ENCODE results near the gene PTPRK. TPM values are rescaled to one million over a fixed set of nuclear protein-coding genes. Genes with fewer than 3 reads are reported as not detected.
A peak's percentile ranks its signal among the peaks of the same experiment; 100 is the strongest.

PTPRK gene
- total and polyA plus RNA-seq, 2 of the 13 experiments (the other 11 are each of a cell fraction or from before 2014, with no cell fraction given) = 43.6 to 98.3 TPM

DNA sequence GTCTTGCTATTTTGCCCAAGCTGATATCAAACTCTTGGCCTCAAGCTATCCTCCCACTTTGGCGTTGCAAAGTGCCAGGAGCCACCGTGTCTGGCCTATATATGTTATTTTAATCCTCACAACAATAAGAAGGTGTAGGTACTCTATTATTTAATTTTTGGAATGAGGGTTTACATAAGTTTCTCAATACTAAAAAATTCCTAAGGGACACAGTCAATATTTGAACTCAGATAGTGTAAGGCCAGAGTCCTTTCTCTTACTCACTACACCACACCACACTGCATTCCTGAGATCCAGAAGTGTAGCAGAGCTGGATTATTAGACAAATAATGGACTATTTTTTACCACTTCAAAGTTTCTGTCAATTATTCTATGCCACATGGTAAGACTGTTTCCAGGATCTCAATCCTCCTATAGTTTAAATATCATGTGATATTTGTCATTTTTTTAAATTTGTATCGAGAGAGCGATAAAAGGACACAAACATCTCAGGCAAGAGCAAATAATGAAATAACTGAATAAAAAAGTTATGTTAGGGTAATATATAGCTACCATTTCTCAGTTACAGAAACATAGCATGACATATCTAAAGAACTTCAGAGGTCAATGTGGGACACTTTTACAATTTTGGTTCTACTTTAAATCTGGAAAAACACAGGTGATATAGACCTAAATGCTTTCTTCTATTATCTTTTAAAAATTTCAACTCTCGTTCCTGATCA lies 457.4 kb downstream of the PTPRK start (continued):
- TF ChIP-seq, protein P1, sequence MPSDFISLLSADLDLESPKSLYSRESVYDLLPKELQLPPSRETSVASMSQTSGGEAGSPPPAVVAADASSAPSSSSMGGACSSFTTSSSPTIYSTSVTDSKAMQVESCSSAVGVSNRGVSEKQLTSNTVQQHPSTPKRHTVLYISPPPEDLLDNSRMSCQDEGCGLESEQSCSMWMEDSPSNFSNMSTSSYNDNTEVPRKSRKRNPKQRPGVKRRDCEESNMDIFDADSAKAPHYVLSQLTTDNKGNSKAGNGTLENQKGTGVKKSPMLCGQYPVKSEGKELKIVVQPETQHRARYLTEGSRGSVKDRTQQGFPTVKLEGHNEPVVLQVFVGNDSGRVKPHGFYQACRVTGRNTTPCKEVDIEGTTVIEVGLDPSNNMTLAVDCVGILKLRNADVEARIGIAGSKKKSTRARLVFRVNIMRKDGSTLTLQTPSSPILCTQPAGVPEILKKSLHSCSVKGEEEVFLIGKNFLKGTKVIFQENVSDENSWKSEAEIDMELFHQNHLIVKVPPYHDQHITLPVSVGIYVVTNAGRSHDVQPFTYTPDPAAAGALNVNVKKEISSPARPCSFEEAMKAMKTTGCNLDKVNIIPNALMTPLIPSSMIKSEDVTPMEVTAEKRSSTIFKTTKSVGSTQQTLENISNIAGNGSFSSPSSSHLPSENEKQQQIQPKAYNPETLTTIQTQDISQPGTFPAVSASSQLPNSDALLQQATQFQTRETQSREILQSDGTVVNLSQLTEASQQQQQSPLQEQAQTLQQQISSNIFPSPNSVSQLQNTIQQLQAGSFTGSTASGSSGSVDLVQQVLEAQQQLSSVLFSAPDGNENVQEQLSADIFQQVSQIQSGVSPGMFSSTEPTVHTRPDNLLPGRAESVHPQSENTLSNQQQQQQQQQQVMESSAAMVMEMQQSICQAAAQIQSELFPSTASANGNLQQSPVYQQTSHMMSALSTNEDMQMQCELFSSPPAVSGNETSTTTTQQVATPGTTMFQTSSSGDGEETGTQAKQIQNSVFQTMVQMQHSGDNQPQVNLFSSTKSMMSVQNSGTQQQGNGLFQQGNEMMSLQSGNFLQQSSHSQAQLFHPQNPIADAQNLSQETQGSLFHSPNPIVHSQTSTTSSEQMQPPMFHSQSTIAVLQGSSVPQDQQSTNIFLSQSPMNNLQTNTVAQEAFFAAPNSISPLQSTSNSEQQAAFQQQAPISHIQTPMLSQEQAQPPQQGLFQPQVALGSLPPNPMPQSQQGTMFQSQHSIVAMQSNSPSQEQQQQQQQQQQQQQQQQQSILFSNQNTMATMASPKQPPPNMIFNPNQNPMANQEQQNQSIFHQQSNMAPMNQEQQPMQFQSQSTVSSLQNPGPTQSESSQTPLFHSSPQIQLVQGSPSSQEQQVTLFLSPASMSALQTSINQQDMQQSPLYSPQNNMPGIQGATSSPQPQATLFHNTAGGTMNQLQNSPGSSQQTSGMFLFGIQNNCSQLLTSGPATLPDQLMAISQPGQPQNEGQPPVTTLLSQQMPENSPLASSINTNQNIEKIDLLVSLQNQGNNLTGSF (CRISPR knock-in tag; IDR thresholded peaks at IDR 0.05) = no peak
- TF ChIP-seq, protein P2, sequence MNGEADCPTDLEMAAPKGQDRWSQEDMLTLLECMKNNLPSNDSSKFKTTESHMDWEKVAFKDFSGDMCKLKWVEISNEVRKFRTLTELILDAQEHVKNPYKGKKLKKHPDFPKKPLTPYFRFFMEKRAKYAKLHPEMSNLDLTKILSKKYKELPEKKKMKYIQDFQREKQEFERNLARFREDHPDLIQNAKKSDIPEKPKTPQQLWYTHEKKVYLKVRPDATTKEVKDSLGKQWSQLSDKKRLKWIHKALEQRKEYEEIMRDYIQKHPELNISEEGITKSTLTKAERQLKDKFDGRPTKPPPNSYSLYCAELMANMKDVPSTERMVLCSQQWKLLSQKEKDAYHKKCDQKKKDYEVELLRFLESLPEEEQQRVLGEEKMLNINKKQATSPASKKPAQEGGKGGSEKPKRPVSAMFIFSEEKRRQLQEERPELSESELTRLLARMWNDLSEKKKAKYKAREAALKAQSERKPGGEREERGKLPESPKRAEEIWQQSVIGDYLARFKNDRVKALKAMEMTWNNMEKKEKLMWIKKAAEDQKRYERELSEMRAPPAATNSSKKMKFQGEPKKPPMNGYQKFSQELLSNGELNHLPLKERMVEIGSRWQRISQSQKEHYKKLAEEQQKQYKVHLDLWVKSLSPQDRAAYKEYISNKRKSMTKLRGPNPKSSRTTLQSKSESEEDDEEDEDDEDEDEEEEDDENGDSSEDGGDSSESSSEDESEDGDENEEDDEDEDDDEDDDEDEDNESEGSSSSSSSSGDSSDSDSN (CRISPR knock-in tag; IDR thresholded peaks at IDR 0.05) = no peak
- peak; percentile 60; the same call in 1 of the 2 replicates for TF ChIP-seq ZNF558 (CRISPR knock-in tag; IDR thresholded peaks at IDR 0.05; ENCODE audit: borderline replicate concordance)
- TF ChIP-seq ZBTB7B (CRISPR knock-in tag; IDR thresholded peaks at IDR 0.05) = peak; percentile 65; the same call in 1 of the 2 replicates
- TF ChIP-seq JUND (CRISPR knock-in tag; IDR thresholded peaks at IDR 0.05) = peak; percentile 67; the same call in 1 of the 2 replicates
- TF ChIP-seq ZNF207 (IDR thresholded peaks at IDR 0.05; ENCODE audit: borderline replicate concordance) = no peak
- TF ChIP-seq, protein P3, sequence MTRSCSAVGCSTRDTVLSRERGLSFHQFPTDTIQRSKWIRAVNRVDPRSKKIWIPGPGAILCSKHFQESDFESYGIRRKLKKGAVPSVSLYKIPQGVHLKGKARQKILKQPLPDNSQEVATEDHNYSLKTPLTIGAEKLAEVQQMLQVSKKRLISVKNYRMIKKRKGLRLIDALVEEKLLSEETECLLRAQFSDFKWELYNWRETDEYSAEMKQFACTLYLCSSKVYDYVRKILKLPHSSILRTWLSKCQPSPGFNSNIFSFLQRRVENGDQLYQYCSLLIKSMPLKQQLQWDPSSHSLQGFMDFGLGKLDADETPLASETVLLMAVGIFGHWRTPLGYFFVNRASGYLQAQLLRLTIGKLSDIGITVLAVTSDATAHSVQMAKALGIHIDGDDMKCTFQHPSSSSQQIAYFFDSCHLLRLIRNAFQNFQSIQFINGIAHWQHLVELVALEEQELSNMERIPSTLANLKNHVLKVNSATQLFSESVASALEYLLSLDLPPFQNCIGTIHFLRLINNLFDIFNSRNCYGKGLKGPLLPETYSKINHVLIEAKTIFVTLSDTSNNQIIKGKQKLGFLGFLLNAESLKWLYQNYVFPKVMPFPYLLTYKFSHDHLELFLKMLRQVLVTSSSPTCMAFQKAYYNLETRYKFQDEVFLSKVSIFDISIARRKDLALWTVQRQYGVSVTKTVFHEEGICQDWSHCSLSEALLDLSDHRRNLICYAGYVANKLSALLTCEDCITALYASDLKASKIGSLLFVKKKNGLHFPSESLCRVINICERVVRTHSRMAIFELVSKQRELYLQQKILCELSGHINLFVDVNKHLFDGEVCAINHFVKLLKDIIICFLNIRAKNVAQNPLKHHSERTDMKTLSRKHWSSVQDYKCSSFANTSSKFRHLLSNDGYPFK (CRISPR knock-in tag; IDR thresholded peaks at IDR 0.05; ENCODE audit: borderline replicate concordance) = no peak
- peak; percentile 80 for TF ChIP-seq FOSL2 (CRISPR knock-in tag; IDR thresholded peaks at IDR 0.05)
- no peak for TF ChIP-seq ZNF337 (CRISPR knock-in tag; IDR thresholded peaks at IDR 0.05; ENCODE audit: borderline replicate concordance, low read depth)
- TF ChIP-seq SAP130 (CRISPR knock-in tag; IDR thresholded peaks at IDR 0.05; ENCODE audit: low read depth) = peak; percentile 82
- peak; percentile 76 for TF ChIP-seq NR2F2 (IDR thresholded peaks at IDR 0.05; ENCODE audit: borderline replicate concordance, low read depth)
- TF ChIP-seq CBFB (CRISPR knock-in tag; IDR thresholded peaks at IDR 0.05) = peak; percentile 92
- no peak for TF ChIP-seq BRD4 (CRISPR knock-in tag; IDR thresholded peaks at IDR 0.05)
- no peak for TF ChIP-seq CHD2 (IDR thresholded peaks at IDR 0.05; ENCODE audit: low read depth, low read length)
- TF ChIP-seq KDM6A (CRISPR knock-in tag; IDR thresholded peaks at IDR 0.05; ENCODE audit: low read depth) = peak; percentile 81

Data from HepG2 (cell line).